Trophoblast cell (in vitro differentiated cells and primary cell): ENCODE measurements around the gene IDNK.

Source experiments
- DNase-seq, 2 donors: peaks; one replicate each; pipeline ENCODE4 v3.0.0-alpha.2; 2016
- H2AFZ ChIP-seq: 2 replicates; pipeline ENCODE4 v1.6.1; 2013; ENCODE audit warnings: low read length, moderate library complexity, mild to moderate bottlenecking; ENCODE audit not compliant: insufficient read depth, poor library complexity
- H2AK5ac ChIP-seq: 2 replicates; pipeline ENCODE4 v1.6.1; 2013; ENCODE audit warnings: mild to moderate bottlenecking, low read length
- H2BK120ac ChIP-seq: 2 replicates; pipeline ENCODE4 v1.6.1; 2013; ENCODE audit warnings: low read length, mild to moderate bottlenecking, moderate library complexity; ENCODE audit not compliant: insufficient read depth, poor library complexity
- H2BK12ac ChIP-seq: 2 replicates; pipeline ENCODE4 v1.6.1; 2013; ENCODE audit warnings: mild to moderate bottlenecking, low read length, moderate library complexity
- H2BK5ac ChIP-seq: 2 replicates; pipeline ENCODE4 v1.6.1; 2013; ENCODE audit warnings: low read length, low read depth, moderate library complexity, mild to moderate bottlenecking; ENCODE audit not compliant: poor library complexity
- H3K14ac ChIP-seq: 2 replicates; pipeline ENCODE4 v1.6.1; 2013; ENCODE audit warnings: mild to moderate bottlenecking, low read length
- H3K18ac ChIP-seq: 2 replicates; pipeline ENCODE4 v1.6.1; 2013; ENCODE audit warnings: mild to moderate bottlenecking, low read length
- H3K23ac ChIP-seq: 2 replicates; pipeline ENCODE4 v1.6.1; 2013; ENCODE audit warnings: low read length
- H3K27ac ChIP-seq: 2 replicates; pipeline ENCODE4 v1.5.1; 2013; ENCODE audit warnings: low read depth, mild to moderate bottlenecking, inconsistent platforms, low read length, moderate library complexity
- H3K27me3 ChIP-seq: 2 replicates; pipeline ENCODE4 v1.6.1; 2013; ENCODE audit warnings: inconsistent platforms, mild to moderate bottlenecking, low read length, moderate library complexity; ENCODE audit not compliant: insufficient read depth
- H3K36me3 ChIP-seq, 2 experiments: 1 replicate in 1 of 2; 2 replicates in 1 of 2; pipeline ENCODE4 v1.6.1; 2013; ENCODE audit warnings: low read length in 2 of 2, mild to moderate bottlenecking in 2 of 2, moderate library complexity in 1 of 2; ENCODE audit not compliant: insufficient read depth in 2 of 2, control insufficient read depth in 1 of 2
- H3K4ac ChIP-seq: 2 replicates; pipeline ENCODE4 v1.6.1; 2013; ENCODE audit warnings: low read depth, mild to moderate bottlenecking, low read length, moderate library complexity
- H3K4me1 ChIP-seq, 2 experiments: 1 replicate in 1 of 2; 2 replicates in 1 of 2; pipeline ENCODE4 v1.6.1; 2013; ENCODE audit warnings: low read length in 2 of 2, mild to moderate bottlenecking in 2 of 2, moderate library complexity in 1 of 2; ENCODE audit not compliant: insufficient read depth in 2 of 2, control insufficient read depth in 1 of 2
- H3K4me2 ChIP-seq: 2 replicates; pipeline ENCODE4 v1.6.1; 2013; ENCODE audit warnings: inconsistent platforms, mild to moderate bottlenecking, low read length, moderate library complexity
- H3K4me3 ChIP-seq: 2 replicates; pipeline ENCODE4 v1.5.1; 2013; ENCODE audit warnings: mild to moderate bottlenecking, low read depth, low read length, inconsistent platforms
- H3K79me1 ChIP-seq: one replicate; pipeline ENCODE4 v1.6.1; 2013; ENCODE audit warnings: low read length
- H3K79me2 ChIP-seq: 2 replicates; pipeline ENCODE4 v1.6.1; 2013; ENCODE audit warnings: low read length, mild to moderate bottlenecking; ENCODE audit not compliant: control insufficient read depth, insufficient read depth, poor library complexity
- H3K9ac ChIP-seq: 2 replicates; pipeline ENCODE4 v1.6.1; 2013; ENCODE audit warnings: mild to moderate bottlenecking, low read length
- H3K9me3 ChIP-seq: 2 replicates; pipeline ENCODE4 v1.6.1; 2013; ENCODE audit warnings: low read depth, mild to moderate bottlenecking, control low read depth, inconsistent platforms, low read length; ENCODE audit not compliant: insufficient read depth
- H4K12ac ChIP-seq: 2 replicates; pipeline ENCODE4 v1.6.1; 2013; ENCODE audit warnings: low read depth, mild to moderate bottlenecking, low read length, moderate library complexity
- H4K8ac ChIP-seq: 2 replicates; pipeline ENCODE4 v1.6.1; 2013; ENCODE audit warnings: low read depth, mild to moderate bottlenecking, low read length, moderate library complexity
- H4K91ac ChIP-seq: one replicate; pipeline ENCODE4 v1.6.1; 2013; ENCODE audit warnings: low read depth, mild to moderate bottlenecking, low read length, moderate library complexity
- WGBS: extraction: QIAGEN DNeasy Blood & Tissue Kit; methylation state at CpG from one replicate; pipeline ENCODE4 v1.1.7; 2013; ENCODE audit warnings: missing lambda C conversion rate; ENCODE audit not compliant: insufficient read length, insufficient coverage; ENCODE audit errors: extremely low coverage; 5-methylcytosine and 5-hydroxymethylcytosine counted together

Gene IDNK

GRCh38 chr9:83633255-83633654 lies 10.3 kb downstream of the IDNK start:
- peaks cover 6% of the 10 kb centered on the region in 2 experiments for H3K4me1 ChIP-seq
- no peak overlapping the region for H3K23ac ChIP-seq
- no peak overlapping the region for H3K18ac ChIP-seq
- no peaks in the 10 kb centered on the region for H3K79me2 ChIP-seq
- no peaks in the 10 kb centered on the region for H3K27me3 ChIP-seq
- H3K27ac ChIP-seq = no peak overlapping the region
- H4K8ac ChIP-seq = no peak overlapping the region
- no peak overlapping the region for H4K12ac ChIP-seq
- no peak overlapping the region for H3K14ac ChIP-seq
- WGBS = no CpG with 5 or more reads among the region's 1 CpG
- H3K36me3 ChIP-seq = peaks cover 2 to 4% of the 10 kb centered on the region in 2 experiments
- no peak overlapping the region for H2AK5ac ChIP-seq
- no peak overlapping the region for H2BK5ac ChIP-seq
- no peak overlapping the region for H2BK120ac ChIP-seq
- H2BK12ac ChIP-seq = no peak overlapping the region
- no peak overlapping the region for H3K4ac ChIP-seq
- no peak overlapping the region for H4K91ac ChIP-seq
- H3K4me3 ChIP-seq = no peak overlapping the region
- H3K9ac ChIP-seq = no peak overlapping the region
- no peaks in the 10 kb centered on the region for H3K79me1 ChIP-seq
- no peak overlapping the region for H2AFZ ChIP-seq
- H3K9me3 ChIP-seq = no peaks in the 10 kb centered on the region
- DNase-seq = peak in 1 of 2 donors; percentile 46
- H3K4me2 ChIP-seq = no peak overlapping the region

GRCh38 chr9:83633676-83634075 lies 10.7 kb downstream of the IDNK start:
- no peaks in the 10 kb centered on the region for H3K9me3 ChIP-seq
- H3K4me1 ChIP-seq = peaks cover 6% of the 10 kb centered on the region in 2 experiments
- no peak overlapping the region for H2BK12ac ChIP-seq
- H2AFZ ChIP-seq = no peak overlapping the region
- no peak overlapping the region for H3K4me3 ChIP-seq
- no peak overlapping the region for H4K12ac ChIP-seq
- no peak overlapping the region for H4K8ac ChIP-seq
- H3K79me1 ChIP-seq = no peaks in the 10 kb centered on the region
- H3K4me2 ChIP-seq = no peak overlapping the region
- H3K18ac ChIP-seq = no peak overlapping the region
- no peak overlapping the region for H2BK120ac ChIP-seq
- H2AK5ac ChIP-seq = no peak overlapping the region
- no peak overlapping the region for H3K23ac ChIP-seq
- H3K4ac ChIP-seq = no peak overlapping the region
- no peaks in the 10 kb centered on the region for H3K27me3 ChIP-seq
- no peak overlapping the region for H4K91ac ChIP-seq
- WGBS = no CpG with 5 or more reads among the region's 2 CpGs
- H3K79me2 ChIP-seq = no peaks in the 10 kb centered on the region
- H3K14ac ChIP-seq = no peak overlapping the region
- H3K36me3 ChIP-seq = peaks cover 2 to 4% of the 10 kb centered on the region in 2 experiments
- H2BK5ac ChIP-seq = no peak overlapping the region
- no peak overlapping the region for H3K27ac ChIP-seq
- no peak for DNase-seq
- H3K9ac ChIP-seq = no peak overlapping the region

GRCh38 chr9:83636813-83637212 lies 13.9 kb downstream of the IDNK start:
- no peak overlapping the region for H3K23ac ChIP-seq
- no peak overlapping the region for H2AFZ ChIP-seq
- DNase-seq = no peak
- no peak overlapping the region for H3K9ac ChIP-seq
- no peak overlapping the region for H3K4ac ChIP-seq
- no peak overlapping the region for H4K91ac ChIP-seq
- H3K27me3 ChIP-seq = no peaks in the 10 kb centered on the region
- no peak overlapping the region for H2BK120ac ChIP-seq
- H3K4me1 ChIP-seq = no peaks in the 10 kb centered on the region
- H3K79me2 ChIP-seq = no peaks in the 10 kb centered on the region
- no peaks in the 10 kb centered on the region for H3K79me1 ChIP-seq
- no peak overlapping the region for H2BK12ac ChIP-seq
- no peak overlapping the region for H2AK5ac ChIP-seq
- no peaks in the 10 kb centered on the region for H3K9me3 ChIP-seq
- no peak overlapping the region for H3K18ac ChIP-seq
- H3K36me3 ChIP-seq = no peaks in the 10 kb centered on the region
- no peak overlapping the region for H3K14ac ChIP-seq
- no peak overlapping the region for H4K8ac ChIP-seq
- H2BK5ac ChIP-seq = no peak overlapping the region
- H3K4me2 ChIP-seq = no peak overlapping the region
- H3K4me3 ChIP-seq = no peak overlapping the region
- H4K12ac ChIP-seq = no peak overlapping the region
- no peak overlapping the region for H3K27ac ChIP-seq

GRCh38 chr9:83637389-83637788 lies 14.4 kb downstream of the IDNK start:
- no peak overlapping the region for H2AK5ac ChIP-seq
- H2BK12ac ChIP-seq = no peak overlapping the region
- no peak overlapping the region for H4K12ac ChIP-seq
- no peaks in the 10 kb centered on the region for H3K36me3 ChIP-seq
- H2BK120ac ChIP-seq = no peak overlapping the region
- no peak overlapping the region for H3K27ac ChIP-seq
- whole genome bisulfite sequencing = no CpG with 5 or more reads among the region's 1 CpG
- H3K23ac ChIP-seq = no peak overlapping the region
- no peak overlapping the region for H3K4me3 ChIP-seq
- H3K79me1 ChIP-seq = no peaks in the 10 kb centered on the region
- no peaks in the 10 kb centered on the region for H3K9me3 ChIP-seq
- no peak overlapping the region for H3K4me2 ChIP-seq
- DNase-seq = peak in 1 of 2 donors; percentile 21
- H2BK5ac ChIP-seq = no peak overlapping the region
- H3K27me3 ChIP-seq = no peaks in the 10 kb centered on the region
- no peak overlapping the region for H3K4ac ChIP-seq
- H4K8ac ChIP-seq = no peak overlapping the region
- H3K14ac ChIP-seq = no peak overlapping the region
- H3K18ac ChIP-seq = no peak overlapping the region
- no peak overlapping the region for H4K91ac ChIP-seq
- no peak overlapping the region for H2AFZ ChIP-seq
- no peak overlapping the region for H3K9ac ChIP-seq
- H3K79me2 ChIP-seq = no peaks in the 10 kb centered on the region
- no peaks in the 10 kb centered on the region for H3K4me1 ChIP-seq
